GM12873 (cell line): ENCODE measurements around the gene INTS11.

Experiments used
- TF ChIP-seq, protein P1 (sequence below): IDR thresholded peaks from 2 replicates; pipeline ENCODE4 v1.5.1; 2012; ENCODE audit warnings: low read depth, mild to moderate bottlenecking, moderate library complexity, low read length, control low read depth; ENCODE audit not compliant: insufficient read depth; ENCODE audit errors: missing control alignments

INTS11 gene

GRCh38 chr1:1306070-1306660, 18.3 kb downstream of the INTS11 start:
- TF ChIP-seq, protein P1, sequence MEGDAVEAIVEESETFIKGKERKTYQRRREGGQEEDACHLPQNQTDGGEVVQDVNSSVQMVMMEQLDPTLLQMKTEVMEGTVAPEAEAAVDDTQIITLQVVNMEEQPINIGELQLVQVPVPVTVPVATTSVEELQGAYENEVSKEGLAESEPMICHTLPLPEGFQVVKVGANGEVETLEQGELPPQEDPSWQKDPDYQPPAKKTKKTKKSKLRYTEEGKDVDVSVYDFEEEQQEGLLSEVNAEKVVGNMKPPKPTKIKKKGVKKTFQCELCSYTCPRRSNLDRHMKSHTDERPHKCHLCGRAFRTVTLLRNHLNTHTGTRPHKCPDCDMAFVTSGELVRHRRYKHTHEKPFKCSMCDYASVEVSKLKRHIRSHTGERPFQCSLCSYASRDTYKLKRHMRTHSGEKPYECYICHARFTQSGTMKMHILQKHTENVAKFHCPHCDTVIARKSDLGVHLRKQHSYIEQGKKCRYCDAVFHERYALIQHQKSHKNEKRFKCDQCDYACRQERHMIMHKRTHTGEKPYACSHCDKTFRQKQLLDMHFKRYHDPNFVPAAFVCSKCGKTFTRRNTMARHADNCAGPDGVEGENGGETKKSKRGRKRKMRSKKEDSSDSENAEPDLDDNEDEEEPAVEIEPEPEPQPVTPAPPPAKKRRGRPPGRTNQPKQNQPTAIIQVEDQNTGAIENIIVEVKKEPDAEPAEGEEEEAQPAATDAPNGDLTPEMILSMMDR, result peak; percentile 54

DNA sequence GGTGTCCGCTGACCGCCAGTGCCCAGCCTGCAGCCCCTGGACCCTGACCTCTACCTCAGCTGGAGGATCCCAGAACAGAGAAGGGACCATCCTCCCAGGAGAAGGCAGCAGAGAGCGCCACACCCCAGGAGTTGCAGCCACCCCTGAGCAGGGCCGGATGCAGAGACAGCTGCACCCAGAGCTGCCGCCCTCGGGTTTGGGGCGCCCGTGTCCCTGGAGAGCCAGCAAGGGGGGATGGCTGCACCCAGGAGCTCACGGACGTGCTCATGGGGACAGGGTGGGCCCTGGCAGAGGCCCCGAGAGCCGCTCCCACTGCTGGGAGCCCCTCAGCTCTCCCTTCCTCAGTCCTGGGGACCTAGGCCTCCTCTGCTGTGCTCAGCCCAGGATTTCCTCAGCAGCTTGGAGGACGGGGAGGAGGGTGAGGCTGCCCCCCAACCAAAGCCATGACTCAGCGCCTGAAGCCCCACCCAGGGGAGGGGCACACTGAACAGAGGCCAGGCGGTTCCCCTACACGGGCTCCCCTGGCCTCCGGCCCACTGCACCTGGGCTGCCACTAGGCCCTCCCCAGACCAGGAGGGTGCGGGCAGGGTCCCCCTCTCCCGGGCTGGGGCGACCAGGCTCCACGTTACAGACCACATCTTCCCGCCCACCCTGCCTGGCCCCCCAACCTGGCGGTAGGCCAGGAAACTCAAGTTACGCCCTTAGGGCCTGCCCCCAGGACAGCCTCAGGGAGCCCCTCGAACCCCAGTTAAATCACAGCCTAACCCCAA, 19.0 kb downstream of the INTS11 start:
- TF ChIP-seq, protein P1, result peak; percentile 28

GRCh38 chr1:1304331-1305299, 19.8 kb downstream of the INTS11 start:
- TF ChIP-seq, protein P1, result no peak

DNA sequence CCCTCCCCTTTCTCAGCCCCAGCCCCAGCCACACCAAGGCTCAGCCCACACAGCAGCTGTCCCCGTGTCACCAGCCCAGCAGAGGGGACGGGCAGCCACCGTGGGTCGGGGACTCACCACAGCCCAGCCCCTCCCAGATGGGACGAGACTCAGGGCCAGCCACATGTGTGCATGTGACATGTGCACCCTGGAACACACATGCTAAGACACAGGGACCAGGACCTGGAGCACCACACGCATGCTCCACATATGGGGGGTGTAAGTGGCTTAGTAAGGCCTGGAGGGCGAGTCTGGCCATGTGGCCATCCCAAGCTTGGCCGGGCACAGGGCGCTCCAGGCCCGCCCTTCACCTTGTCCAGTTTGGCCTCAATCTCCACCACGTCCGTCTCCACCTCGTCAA, 20.7 kb downstream of the INTS11 start:
- TF ChIP-seq, protein P1, result no peak

DNA sequence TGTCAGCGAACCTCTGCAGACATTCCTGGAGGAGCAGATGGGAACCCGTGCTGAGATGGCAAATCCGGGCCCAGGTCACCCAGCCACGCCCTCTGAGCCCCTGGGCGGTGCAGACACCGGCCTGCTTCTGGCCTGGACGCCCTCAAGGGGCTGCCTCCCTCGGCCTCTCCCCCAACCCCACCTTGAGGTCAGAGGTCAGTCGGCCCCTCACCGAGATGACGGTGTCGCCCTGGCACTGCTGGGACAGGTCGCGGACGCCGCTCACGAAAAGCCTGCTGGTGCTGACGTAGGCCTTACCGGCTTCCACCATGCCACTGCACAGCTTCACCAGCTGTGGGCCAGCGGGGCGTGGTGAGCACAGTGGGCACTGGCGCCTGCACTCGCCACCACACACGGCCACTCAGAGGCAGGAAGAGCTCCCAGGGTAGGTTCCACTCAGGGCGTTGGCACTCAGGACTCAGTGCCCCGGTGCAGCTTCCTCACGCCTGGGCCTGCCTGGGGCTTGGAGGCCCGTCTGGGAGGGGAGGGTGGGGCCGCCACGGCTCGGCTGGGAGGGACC, 21.4 kb downstream of the INTS11 start:
- TF ChIP-seq, protein P1, result no peak

DNA sequence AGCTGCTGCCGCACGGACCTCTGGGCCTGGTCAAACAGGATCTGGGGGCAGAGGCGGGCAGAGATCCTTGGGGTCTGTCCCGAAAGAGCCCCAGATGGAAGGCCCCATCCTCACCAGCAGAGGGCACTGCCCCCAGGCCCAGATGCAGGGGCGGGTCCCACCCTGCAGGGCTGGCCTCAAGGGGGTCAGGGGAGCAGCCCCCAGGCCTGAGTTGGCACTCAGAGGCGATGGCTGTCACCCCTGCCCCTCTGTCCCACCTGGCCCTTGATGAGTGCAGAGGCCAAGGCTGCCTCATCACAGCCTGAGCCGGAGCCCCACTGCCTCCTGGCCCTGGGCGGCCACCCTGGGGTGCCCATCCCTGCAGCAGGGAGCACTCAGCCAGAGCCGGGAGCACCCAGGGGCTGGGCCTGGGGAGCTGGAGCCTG, 22.4 kb downstream of the INTS11 start:
- TF ChIP-seq, protein P1, result peak; percentile 63
